NB4 (cell line): Measurements from ENCODE around the gene RAB15.

Source experiments
- CTCF ChIP-seq: IDR thresholded peaks from one replicate; pipeline ENCODE4 v1.5.1; 2012; ENCODE audit warnings: low read depth, low read length
- POLR2A ChIP-seq: IDR thresholded peaks from 2 replicates; pipeline ENCODE4 v1.6.1; 2011; ENCODE audit warnings: mild to moderate bottlenecking; ENCODE audit not compliant: insufficient read length; ENCODE audit errors: extremely low read depth

DNA sequence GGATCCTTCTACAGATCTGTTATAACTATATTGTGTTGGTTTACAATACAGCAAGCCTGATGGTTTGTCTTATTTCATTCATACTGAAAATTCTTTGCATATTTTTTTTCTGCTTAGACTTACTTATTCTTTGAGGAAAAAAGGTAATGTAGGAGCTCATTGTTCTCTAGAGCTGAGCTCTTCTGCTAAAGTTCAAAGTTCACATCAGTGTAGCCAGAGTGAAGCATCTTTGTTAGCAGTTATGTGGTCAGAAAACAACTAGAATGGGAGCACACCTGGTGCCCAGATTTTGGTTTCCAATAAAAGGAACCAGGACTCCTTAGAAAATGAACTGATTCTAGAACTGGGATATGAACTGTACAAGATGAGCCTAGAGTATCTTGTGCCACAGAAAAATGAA, 39.9 kb downstream of the RAB15 start:
- TF ChIP-seq CTCF = no peak
- TF ChIP-seq POLR2A = no peak
